A549 (cell line): ENCODE data around the gene PAX4. TPM values are rescaled to one million over a fixed set of nuclear protein-coding genes. Genes with fewer than 3 reads are reported as not detected.
A peak's percentile ranks its signal among the peaks of the same experiment; 100 is the strongest.

Experiments used
- ATAC-seq, 2 experiments: fragments of 200-7000 bp in 1 of 2; fragments of >200 bp in 1 of 2; cut with Nextera tagmentation in 1 of 2; cut with Tn5 transposase in 1 of 2; 3 replicates each; pipeline versions ENCODE4 v1.8.0 to v1.9.1; 2018 to 2020; ENCODE audit warnings: mild to moderate bottlenecking in 1 of 2, moderate library complexity in 1 of 2
- CTCF ChIA-PET: fragments of 300-600 bp; sonication (Branson Sonifier 250); formaldehyde crosslinking; extraction: SDS; loops from one replicate; lab custom pipeline; 2021; ENCODE audit warnings: antibody characterized with exemption, inconsistent platforms; lab: Yijun Ruan, JAX
- POLR2A ChIA-PET: fragments of 350-600 bp; formaldehyde crosslinking; extraction: SDS; loops from one replicate; lab custom pipeline; 2021; ENCODE audit warnings: antibody characterized with exemption, inconsistent platforms; lab: Yijun Ruan, JAX
- DNase-seq, 2 experiments: peaks; one replicate each; pipeline versions ENCODE4 v3.0.0 to v3.0.0-alpha.2; 2011 to 2016; ENCODE audit warnings: low read depth in 1 of 2, low spot score in 1 of 2
- FAIRE-seq: peaks from 2 replicates; lab custom pipeline; 2011; peaks lifted over from hg19 to GRCh38; lab: Jason Lieb, UNC
- H3K27ac ChIP-seq, 2 experiments: fragments of >200 bp; sonication (Bioruptor Twin); formaldehyde crosslinking; 3 replicates each; pipeline ENCODE4 v1.5.1; 2016 to 2017
- H3K4me1 ChIP-seq: fragments of >200 bp; sonication (Bioruptor Twin); formaldehyde crosslinking; 3 replicates; pipeline ENCODE4 v1.6.1; 2016
- H3K4me2 ChIP-seq: fragments of >200 bp; sonication (Bioruptor Twin); formaldehyde crosslinking; 3 replicates; pipeline ENCODE4 v1.6.1; 2016
- H3K4me3 ChIP-seq: fragments of >200 bp; sonication (Bioruptor Twin); formaldehyde crosslinking; 3 replicates; pipeline ENCODE4 v1.5.1; 2016
- H3K9me3 ChIP-seq: fragments of >200 bp; sonication (Bioruptor Twin); formaldehyde crosslinking; 3 replicates; pipeline ENCODE4 v1.6.1; 2016
- BHLHE40 ChIP-seq: IDR thresholded peaks from 2 replicates; pipeline ENCODE4 v1.6.1; 2012; ENCODE audit warnings: low read depth, low read length, inconsistent platforms
- CBX2 ChIP-seq: fragments of 200-600 bp; sonication (generic); IDR thresholded peaks from 2 replicates; pipeline ENCODE4 v1.6.1; 2016; ENCODE audit warnings: low read depth, mild to moderate bottlenecking, borderline replicate concordance
- CEBPB ChIP-seq, 2 experiments: fragments of >200 bp in 1 of 2; sonication (Bioruptor Twin) in 1 of 2; formaldehyde crosslinking in 1 of 2; IDR thresholded peaks; 2 replicates each; pipeline ENCODE4 v1.6.1; 2012 to 2016
- EHF ChIP-seq: fragments of 250-450 bp; sonication (Bioruptor Pico); IDR thresholded peaks from 2 replicates; pipeline ENCODE4 v1.5.0; 2020; ENCODE audit warnings: mild to moderate bottlenecking
- EP300 ChIP-seq, 2 experiments: fragments of >200 bp; sonication (Bioruptor Twin); formaldehyde crosslinking; IDR thresholded peaks; 2 replicates in 1 of 2; 3 replicates in 1 of 2; pipeline ENCODE4 v1.6.1; 2016 to 2017
- FOSL2 ChIP-seq, 2 experiments: fragments of 450-650 bp in 1 of 2; fragments of >200 bp in 1 of 2; sonication (Bioruptor Twin) in 1 of 2; formaldehyde crosslinking; IDR thresholded peaks; 2 replicates each; pipeline versions ENCODE4 v1.5.0 to v1.6.1; 2016 to 2020; ENCODE audit warnings: mild to moderate bottlenecking in 1 of 2, moderate library complexity in 1 of 2
- HDAC2 ChIP-seq: fragments of 200-600 bp; sonication (generic); IDR thresholded peaks from 2 replicates; pipeline ENCODE4 v1.6.1; 2016
- HOXA7 ChIP-seq: fragments of 250-450 bp; sonication (Bioruptor Pico); IDR thresholded peaks from 2 replicates; pipeline ENCODE4 v1.5.0; 2020; ENCODE audit warnings: mild to moderate bottlenecking, moderate library complexity
- HOXB5 ChIP-seq: fragments of 250-450 bp; sonication (Bioruptor Pico); IDR thresholded peaks from 2 replicates; pipeline ENCODE4 v1.5.0; 2020; ENCODE audit warnings: mild to moderate bottlenecking, moderate library complexity
- JUN ChIP-seq, 2 experiments: fragments of >200 bp; sonication (Bioruptor Twin); formaldehyde crosslinking; IDR thresholded peaks; 2 replicates in 1 of 2; 3 replicates in 1 of 2; pipeline ENCODE4 v1.6.1; 2016 to 2017
- JUNB ChIP-seq: fragments of >200 bp; sonication (Bioruptor Twin); formaldehyde crosslinking; IDR thresholded peaks from 2 replicates; pipeline ENCODE4 v1.6.1; 2016
- KDM1A ChIP-seq: fragments of 200-600 bp; sonication (generic); IDR thresholded peaks from 2 replicates; pipeline ENCODE4 v1.6.1; 2016; ENCODE audit warnings: low read depth, mild to moderate bottlenecking
- KDM5A ChIP-seq: fragments of 200-600 bp; sonication (generic); IDR thresholded peaks from 2 replicates; pipeline ENCODE4 v1.6.1; 2016; ENCODE audit warnings: antibody characterized with exemption, mild to moderate bottlenecking
- MAFK ChIP-seq: fragments of 450-650 bp; IDR thresholded peaks from 2 replicates; pipeline ENCODE4 v1.6.1; 2014; ENCODE audit not compliant: partially characterized antibody
- NPAS2 ChIP-seq: fragments of 250-450 bp; sonication (Bioruptor Pico); IDR thresholded peaks from 2 replicates; pipeline ENCODE4 v1.8.0; 2022; ENCODE audit warnings: mild to moderate bottlenecking, moderate library complexity, borderline replicate concordance
- POLR2AphosphoS2 ChIP-seq: conservative IDR thresholded peaks from 2 replicates; pipeline ENCODE4 v1.6.1; 2012; ENCODE audit warnings: low read length, improper control_type of control experiment, inconsistent platforms
- SREBF2 ChIP-seq: fragments of 450-650 bp; IDR thresholded peaks from 2 replicates; pipeline ENCODE4 v1.6.1; 2014; ENCODE audit warnings: mild to moderate bottlenecking, moderate library complexity
- TFCP2L1 ChIP-seq: fragments of 250-450 bp; sonication (Bioruptor Pico); IDR thresholded peaks from 2 replicates; pipeline ENCODE4 v1.5.0; 2021; ENCODE audit warnings: mild to moderate bottlenecking
- WGBS: methylation state at CpG from one replicate; pipeline ENCODE4 v1.1.6; 2017; ENCODE audit errors: missing lambda C conversion rate; 5-methylcytosine and 5-hydroxymethylcytosine counted together
- polyA plus RNA-seq, 4 experiments: library from polyadenylated mRNA; depleted of rRNA in 3 of 4; stranded (reverse); fragments of >200 nt; fragmentation: RNase III in 1 of 4; extraction: RNeasy Plus Mini Kit Qiagen cat#74134 plus additional on column Dnase treatment in 1 of 4; gene quantifications; 2 replicates in 3 of 4; 3 replicates in 1 of 4; pipeline ENCODE4 v1.2.3, GENCODE V29; 2011 to 2017
- TF ChIP-seq, protein P1 (sequence below): fragments of 150-350 bp; IDR thresholded peaks from 2 replicates; pipeline ENCODE4 v1.6.1; 2014; ENCODE audit warnings: low read depth, mild to moderate bottlenecking, low read length
- TF ChIP-seq, protein P2 (sequence below): IDR thresholded peaks from 2 replicates; pipeline ENCODE4 v1.6.1; 2012
- TF ChIP-seq, protein P3 (sequence below): fragments of 250-450 bp; sonication (Bioruptor Pico); IDR thresholded peaks from 2 replicates; pipeline ENCODE4 v1.5.0; 2020; ENCODE audit warnings: low read depth, mild to moderate bottlenecking, moderate library complexity
- TF ChIP-seq, protein P4 (sequence below): fragments of >200 bp; sonication (Bioruptor Twin); formaldehyde crosslinking; IDR thresholded peaks from 2 replicates; pipeline ENCODE4 v1.6.1; 2016
- TF ChIP-seq, protein P5 (sequence below): fragments of 250-450 bp; sonication (Bioruptor Pico); IDR thresholded peaks from 2 replicates; pipeline ENCODE4 v1.5.0; 2021; ENCODE audit warnings: mild to moderate bottlenecking, moderate library complexity, borderline replicate concordance
- TF ChIP-seq, protein P6 (sequence below): fragments of 200-600 bp; sonication (generic); IDR thresholded peaks from 2 replicates; pipeline ENCODE4 v1.6.1; 2016; ENCODE audit warnings: antibody characterized with exemption, mild to moderate bottlenecking, moderate library complexity

The PAX4 gene
- polyA plus RNA-seq, 2 of the 4 experiments (the other 2 are of a cell fraction), result not detected

DNA sequence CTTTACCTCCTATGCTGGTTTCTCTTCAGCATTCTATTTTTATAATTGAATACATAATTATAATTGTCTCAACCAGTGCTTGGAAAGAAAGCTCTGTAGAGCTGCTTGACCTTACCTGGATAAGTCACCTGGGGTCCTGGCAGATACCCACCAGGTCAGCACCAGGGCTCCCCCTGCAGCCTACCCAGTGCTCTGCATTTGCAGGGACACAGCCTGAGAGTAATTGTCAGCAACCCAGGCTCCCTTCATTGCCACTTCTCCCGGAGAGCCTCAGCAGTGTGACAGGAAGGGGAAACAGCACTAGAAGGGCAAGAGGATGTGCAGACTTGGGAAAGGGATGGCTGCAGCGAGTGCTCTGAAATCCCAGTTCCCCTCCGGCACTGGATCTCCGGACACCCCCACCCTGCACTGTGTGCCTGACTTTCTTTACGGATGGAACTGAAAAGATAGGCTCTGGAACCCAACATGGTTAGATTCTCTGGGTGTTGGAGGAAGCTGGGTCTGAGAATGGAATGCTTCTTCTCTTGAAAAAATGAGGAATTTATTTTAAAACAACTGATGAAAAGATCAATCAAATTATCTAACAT lies 11.4 kb upstream of the PAX4 start (continued):
- TF ChIP-seq, protein P1, sequence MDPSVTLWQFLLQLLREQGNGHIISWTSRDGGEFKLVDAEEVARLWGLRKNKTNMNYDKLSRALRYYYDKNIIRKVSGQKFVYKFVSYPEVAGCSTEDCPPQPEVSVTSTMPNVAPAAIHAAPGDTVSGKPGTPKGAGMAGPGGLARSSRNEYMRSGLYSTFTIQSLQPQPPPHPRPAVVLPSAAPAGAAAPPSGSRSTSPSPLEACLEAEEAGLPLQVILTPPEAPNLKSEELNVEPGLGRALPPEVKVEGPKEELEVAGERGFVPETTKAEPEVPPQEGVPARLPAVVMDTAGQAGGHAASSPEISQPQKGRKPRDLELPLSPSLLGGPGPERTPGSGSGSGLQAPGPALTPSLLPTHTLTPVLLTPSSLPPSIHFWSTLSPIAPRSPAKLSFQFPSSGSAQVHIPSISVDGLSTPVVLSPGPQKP, result no peak
- TF ChIP-seq, protein P2, sequence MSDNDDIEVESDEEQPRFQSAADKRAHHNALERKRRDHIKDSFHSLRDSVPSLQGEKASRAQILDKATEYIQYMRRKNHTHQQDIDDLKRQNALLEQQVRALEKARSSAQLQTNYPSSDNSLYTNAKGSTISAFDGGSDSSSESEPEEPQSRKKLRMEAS, result no peak
- TF ChIP-seq POLR2AphosphoS2 (no peak), CBX2 (no peak), SREBF2 (no peak), KDM5A (no peak), JUN (IDR thresholded peaks at IDR 0.05) (no peak), HOXA7 (CRISPR knock-in tag) (no peak), EHF (CRISPR knock-in tag) (no peak)
- TF ChIP-seq, protein P3, sequence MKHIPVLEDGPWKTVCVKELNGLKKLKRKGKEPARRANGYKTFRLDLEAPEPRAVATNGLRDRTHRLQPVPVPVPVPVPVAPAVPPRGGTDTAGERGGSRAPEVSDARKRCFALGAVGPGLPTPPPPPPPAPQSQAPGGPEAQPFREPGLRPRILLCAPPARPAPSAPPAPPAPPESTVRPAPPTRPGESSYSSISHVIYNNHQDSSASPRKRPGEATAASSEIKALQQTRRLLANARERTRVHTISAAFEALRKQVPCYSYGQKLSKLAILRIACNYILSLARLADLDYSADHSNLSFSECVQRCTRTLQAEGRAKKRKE (CRISPR knock-in tag), result no peak
- TF ChIP-seq, all 56 proteins: peak for 3

DNA sequence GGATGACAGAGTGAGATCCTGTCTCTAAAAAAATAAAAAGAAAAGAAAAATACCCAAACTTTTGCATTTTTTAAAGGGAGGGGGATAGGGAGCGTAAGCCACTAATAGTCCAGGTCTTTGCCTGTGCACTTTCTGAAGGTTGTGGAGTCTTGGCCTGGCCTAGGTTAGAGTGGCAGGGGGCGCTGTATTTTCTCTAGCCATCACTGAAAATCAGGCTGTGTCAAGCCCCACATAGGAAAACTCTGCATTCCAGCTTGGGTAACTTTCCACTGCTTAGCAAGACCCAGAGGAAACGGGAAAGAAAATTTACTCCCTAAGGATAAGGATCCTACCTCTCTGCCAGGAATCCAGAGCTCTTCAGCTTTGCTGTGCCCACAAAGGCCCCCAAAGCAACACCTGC lies 10.5 kb upstream of the PAX4 start:
- ATAC-seq, result peak; percentile 45 to 77; a peak in 3 of 6 replicates

More for the DNA sequence above, 10.5 kb upstream of the PAX4 start:
- no peak for DNase-seq
- CTCF ChIA-PET, result interaction anchor here (1.6 kb wide), 1 partner anchor 13 kb away, joined by 6 read pairs; no protein-coding TSS in a partner anchor
- 36% methylated on average over 3 of the region's 3 CpGs for WGBS
- POLR2A ChIA-PET, result no interaction called here
- Histone ChIP-seq H3K27ac (no peak overlapping the region), H3K9me3 (no peaks in the 10 kb centered on the region), H3K4me3 (no peak overlapping the region)
- TF ChIP-seq HOXB5 (CRISPR knock-in tag) (no peak), JUNB (no peak), MAFK (no peak), CEBPB (IDR thresholded peaks at IDR 0.05) (no peak), HDAC2 (no peak), KDM1A (no peak), EP300 (IDR thresholded peaks at IDR 0.05) (no peak), NPAS2 (no peak), BHLHE40 (no peak), SREBF2 (no peak), TFCP2L1 (CRISPR knock-in tag) (no peak), FOSL2 (IDR thresholded peaks at IDR 0.05) (no peak), FOSL2 (CRISPR knock-in tag; IDR thresholded peaks at IDR 0.05) (no peak)
- TF ChIP-seq, protein P4, sequence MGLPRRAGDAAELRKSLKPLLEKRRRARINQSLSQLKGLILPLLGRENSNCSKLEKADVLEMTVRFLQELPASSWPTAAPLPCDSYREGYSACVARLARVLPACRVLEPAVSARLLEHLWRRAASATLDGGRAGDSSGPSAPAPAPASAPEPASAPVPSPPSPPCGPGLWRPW, result no peak
- TF ChIP-seq, protein P1, result no peak
- TF ChIP-seq, protein P5, sequence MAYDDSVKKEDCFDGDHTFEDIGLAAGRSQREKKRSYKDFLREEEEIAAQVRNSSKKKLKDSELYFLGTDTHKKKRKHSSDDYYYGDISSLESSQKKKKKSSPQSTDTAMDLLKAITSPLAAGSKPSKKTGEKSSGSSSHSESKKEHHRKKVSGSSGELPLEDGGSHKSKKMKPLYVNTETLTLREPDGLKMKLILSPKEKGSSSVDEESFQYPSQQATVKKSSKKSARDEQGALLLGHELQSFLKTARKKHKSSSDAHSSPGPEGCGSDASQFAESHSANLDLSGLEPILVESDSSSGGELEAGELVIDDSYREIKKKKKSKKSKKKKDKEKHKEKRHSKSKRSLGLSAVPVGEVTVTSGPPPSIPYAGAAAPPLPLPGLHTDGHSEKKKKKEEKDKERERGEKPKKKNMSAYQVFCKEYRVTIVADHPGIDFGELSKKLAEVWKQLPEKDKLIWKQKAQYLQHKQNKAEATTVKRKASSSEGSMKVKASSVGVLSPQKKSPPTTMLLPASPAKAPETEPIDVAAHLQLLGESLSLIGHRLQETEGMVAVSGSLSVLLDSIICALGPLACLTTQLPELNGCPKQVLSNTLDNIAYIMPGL, result no peak
- TF ChIP-seq, protein P6, sequence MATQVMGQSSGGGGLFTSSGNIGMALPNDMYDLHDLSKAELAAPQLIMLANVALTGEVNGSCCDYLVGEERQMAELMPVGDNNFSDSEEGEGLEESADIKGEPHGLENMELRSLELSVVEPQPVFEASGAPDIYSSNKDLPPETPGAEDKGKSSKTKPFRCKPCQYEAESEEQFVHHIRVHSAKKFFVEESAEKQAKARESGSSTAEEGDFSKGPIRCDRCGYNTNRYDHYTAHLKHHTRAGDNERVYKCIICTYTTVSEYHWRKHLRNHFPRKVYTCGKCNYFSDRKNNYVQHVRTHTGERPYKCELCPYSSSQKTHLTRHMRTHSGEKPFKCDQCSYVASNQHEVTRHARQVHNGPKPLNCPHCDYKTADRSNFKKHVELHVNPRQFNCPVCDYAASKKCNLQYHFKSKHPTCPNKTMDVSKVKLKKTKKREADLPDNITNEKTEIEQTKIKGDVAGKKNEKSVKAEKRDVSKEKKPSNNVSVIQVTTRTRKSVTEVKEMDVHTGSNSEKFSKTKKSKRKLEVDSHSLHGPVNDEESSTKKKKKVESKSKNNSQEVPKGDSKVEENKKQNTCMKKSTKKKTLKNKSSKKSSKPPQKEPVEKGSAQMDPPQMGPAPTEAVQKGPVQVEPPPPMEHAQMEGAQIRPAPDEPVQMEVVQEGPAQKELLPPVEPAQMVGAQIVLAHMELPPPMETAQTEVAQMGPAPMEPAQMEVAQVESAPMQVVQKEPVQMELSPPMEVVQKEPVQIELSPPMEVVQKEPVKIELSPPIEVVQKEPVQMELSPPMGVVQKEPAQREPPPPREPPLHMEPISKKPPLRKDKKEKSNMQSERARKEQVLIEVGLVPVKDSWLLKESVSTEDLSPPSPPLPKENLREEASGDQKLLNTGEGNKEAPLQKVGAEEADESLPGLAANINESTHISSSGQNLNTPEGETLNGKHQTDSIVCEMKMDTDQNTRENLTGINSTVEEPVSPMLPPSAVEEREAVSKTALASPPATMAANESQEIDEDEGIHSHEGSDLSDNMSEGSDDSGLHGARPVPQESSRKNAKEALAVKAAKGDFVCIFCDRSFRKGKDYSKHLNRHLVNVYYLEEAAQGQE, result no peak
- TF ChIP-seq, all 56 proteins: peak for 0
- FAIRE-seq, result no peak
- Histone ChIP-seq H3K4me1 (no peaks in the 10 kb centered on the region), H3K4me2 (no peak overlapping the region)
